Stimulated activated CD8-positive, alpha-beta memory T cell treated with anti-CD3 and anti-CD28 coated beads, Interleukin-4, amount 100 ng/mL, for 48 hours (primary cell): ENCODE data around the gene ZDHHC14.

Experiments
- DNase-seq: peaks from one replicate; pipeline ENCODE4 v3.0.0-alpha.2; 2020

ZDHHC14 gene

DNA sequence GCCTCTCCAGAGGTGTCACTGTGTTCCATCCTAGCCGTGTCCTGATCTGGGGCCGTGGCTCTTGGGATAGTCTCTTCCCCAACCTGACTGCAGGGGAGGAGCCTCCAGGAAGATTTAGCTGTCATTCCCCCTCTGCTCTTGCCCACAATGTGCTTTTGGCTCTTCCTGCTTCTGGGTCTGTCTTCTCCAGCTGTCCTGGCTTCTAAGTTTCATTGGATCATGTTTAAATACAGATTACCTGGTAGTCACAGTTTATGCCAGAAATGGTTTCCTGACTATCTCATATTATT lies 139.1 kb downstream of the ZDHHC14 start:
- DNase-seq = no peak

DNA sequence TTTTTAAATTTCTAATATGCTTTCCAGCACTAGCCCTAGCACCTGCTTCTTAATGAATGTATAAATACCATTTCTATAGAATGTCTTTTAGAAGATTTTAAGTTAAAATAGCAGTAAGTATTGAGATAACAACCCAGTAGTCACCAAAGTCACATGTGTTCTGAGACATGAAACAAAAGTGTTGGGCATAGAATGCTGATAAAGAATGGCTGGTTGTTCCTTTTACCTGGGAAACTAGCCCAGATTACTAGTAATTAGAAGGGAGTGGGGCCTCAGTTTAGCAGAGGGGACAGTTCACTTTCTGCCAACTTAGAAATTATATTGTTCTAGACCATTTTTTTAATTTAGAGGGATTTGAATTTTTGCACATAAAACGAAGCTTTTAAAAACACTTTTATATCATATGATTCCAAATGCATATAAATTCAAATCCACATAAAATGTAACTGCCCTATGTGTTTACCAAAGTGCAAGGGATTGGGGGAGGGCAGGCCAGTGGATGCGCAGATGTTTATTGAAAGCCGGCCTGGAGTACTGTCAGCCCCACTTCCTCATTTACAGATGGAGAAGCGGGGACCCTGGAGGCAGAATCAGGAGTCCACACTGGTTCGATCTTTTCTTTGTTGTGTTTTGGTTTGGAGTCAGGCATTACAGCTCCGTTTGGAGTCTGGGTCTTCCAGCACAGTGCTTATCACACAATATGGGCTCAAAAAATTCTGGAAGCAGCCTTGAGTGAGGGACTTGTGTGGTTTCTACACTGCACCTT lies 139.8 kb downstream of the ZDHHC14 start:
- no peak for DNase-seq

DNA sequence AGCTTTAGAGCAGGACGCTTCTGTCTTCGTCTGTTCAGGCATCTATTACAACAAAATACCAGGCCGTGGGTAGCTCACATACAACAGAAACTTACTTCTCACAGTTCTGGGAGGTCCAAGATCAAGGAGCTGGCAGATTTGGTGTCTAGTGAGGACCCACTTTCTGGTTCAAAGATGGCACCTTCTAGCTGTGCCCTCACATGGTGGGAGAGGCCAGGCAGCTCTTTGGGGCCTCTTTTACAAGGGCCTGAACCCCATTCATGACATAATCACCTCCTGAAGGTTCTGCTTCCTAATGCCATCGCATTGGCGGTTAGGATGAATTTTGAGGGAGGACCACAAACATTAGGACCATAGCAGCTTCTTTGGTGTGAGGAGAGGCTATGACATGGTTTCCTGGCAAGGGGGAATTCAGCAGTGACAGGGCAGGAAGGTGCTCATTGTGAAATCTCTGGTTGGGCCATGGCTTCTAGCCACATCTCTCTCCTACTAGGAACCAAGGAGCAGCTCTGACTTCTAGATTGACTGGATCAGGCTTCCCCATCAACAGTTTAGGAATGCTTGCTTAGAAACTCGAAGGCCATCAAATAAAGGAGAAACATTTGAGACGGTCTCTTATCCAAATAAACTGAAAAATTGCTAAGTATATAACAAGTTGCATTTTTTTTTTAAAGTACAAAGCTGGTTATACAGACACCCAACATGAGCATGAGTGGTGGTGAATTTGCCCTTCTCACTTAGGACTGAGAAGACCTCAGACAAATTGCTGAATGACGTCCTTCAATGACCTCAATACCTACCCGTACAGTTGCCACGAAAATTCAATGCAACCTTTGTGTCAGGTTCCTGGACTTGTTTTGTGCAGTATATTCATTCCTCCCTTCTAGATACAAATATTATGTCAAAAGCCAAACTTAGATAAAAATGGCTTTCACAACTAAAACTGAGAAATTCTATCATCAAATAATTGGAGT lies 140.7 kb downstream of the ZDHHC14 start:
- DNase-seq = no peak

DNA sequence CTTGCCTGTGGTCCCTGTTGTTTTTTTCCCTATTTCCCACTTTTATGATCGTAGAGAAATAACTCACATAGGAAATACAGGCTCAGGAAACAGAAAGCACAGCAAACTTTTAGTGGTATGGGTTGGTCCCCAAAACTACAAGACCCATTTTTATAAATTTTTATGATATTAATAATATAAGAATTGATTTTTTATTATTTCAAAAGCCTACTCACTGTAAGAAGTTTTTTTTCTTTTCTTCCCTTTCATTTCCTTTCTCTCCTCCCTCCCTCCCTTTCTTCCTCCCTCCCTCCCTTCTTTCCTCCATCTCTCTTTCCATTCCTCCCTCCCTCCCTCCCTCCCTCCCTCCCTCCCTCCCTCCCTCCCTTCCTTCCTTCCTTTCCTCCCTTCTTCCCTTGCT lies 141.5 kb downstream of the ZDHHC14 start:
- DNase-seq = no peak

DNA sequence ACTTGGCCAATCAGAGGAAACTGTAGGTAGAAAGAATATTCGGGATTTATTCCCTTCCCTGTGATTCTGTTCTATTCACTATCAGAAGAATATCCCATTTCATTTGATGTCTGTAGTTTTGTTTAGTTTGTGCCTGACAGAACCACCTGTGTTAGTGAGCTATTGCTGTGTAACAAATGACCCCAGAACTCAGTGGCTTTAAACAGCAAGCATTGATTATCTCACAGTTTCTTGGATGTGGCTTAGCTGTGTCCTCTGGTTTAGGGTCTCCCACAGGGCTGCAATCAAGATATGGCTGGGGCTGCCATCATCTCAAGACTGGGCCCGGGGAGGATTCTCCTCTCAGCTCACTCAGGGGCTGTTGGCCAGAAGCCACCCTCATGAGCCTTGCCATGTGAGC lies 143.7 kb downstream of the ZDHHC14 start:
- DNase-seq = no peak

DNA sequence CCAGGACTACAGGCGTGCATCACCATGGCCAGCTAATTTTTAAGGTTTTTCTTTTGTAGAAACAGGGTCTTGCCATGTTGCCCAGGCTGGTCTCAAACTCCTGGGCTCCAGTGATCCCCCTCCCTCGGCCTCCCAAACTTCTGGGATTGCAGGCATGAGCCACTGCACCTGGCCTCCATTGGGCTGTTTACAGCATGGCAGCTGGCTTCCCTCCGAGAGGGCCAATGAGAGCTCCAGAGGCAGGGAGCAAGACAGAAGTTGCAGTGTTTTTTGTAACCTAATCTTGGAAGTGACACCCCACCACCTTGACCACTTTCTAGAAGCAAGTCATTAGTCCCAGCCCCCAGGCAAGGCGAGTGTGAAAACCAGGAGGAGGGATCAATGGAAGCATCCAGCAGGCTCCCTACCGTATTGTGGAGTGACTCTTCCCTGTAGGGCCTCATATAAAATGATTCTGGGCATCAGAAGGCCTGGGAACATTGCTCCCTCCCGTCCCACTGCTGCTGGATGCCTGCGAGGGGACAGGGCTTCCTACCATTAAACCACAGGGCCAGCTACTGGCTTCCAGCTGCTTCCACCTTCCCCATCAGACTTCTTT lies 144.4 kb downstream of the ZDHHC14 start:
- no peak for DNase-seq

DNA sequence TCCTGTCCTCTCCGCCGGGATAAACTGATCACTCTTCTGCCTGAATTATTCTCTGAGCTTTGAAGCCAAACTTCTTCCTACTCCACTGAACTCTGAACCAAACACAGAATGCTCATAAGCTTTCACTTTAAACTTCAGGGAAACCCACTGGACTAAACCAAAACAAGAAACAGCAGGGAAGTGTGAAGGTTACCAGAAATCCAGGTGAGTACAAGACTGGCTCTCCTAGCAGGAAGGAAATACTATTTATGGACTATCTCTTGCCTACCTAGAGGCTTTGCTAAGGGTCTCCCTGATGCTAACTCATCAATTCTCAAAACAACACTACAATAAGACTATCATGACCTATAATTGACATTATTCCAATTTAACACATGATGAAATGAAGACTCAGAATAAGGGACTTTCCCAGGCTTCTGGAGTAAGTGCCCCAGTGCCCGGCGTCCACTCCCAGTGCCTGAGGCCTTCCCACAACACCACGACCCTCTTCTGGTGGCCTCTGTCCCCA lies 145.0 kb downstream of the ZDHHC14 start:
- no peak for DNase-seq

DNA sequence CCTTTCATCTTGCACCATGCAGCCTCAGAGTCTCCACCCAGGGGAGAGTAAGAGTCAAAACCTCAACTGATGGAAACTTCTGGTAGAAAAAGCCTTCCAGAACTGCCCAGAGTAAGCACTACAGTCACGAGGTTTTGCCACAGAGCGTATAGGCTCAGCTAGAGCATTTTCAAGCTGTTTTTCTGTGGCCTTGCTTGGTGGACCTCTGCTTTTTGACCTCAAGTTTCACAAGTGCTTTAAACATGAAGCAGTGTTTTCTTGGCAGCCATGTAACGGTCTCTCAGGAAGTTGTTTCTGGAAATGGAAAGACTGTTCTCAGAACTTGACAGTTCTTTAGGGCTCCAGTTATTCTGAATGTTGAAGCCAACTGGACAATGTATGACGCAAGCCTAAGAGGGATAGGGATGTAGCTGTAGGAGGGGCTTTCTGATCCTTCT lies 146.5 kb downstream of the ZDHHC14 start:
- DNase-seq = no peak

DNA sequence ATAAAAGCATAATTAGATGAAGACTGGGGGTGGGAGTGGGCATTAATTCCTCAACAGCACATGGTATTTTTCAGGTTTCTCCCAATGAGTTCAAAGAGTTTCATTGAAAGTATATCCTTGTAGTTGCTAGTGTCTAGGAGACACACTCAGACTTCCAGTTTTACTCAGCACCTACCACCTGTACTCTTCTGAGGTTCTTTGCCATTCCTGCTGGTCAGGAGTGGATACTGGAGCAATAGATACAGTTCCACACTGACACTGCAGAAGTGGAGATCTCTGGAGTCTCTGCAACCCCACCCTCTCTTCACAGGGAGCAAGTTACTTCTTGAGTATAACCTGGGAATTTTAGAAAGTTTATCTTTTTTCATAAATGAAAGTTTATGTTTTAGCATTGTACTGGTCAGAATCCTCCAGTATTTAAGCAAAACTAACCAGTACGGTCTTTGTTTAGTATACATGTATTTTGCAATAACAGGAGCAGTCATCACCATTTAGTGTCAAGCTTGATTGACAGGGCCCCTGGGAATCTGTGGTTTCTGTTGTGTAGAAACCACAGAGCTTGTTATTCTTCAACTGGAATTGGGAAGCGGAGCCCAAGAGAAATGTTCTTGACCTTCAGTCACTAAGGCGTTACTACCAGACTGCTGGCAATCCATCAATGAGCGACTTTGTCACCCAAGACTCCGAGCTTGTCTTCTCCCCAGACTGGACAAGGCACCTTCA lies 148.1 kb downstream of the ZDHHC14 start:
- no peak for DNase-seq

DNA sequence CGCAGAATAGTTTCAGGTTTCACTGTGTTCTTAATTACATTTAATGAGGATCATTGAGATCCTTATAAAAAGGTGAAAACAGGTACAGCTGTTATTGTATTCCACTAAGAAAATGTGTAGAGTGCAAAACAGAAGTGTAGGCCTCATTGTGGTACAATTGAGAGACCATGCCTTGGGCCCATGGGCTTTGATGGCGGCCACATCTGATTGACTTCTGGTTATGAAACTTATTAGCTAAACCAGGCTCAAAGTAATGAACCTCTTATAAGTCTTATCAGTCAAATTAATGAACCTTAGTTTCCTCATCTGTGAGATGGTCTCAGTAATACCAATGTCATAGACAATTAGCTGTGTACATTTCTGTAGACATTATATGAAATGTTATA lies 148.7 kb downstream of the ZDHHC14 start:
- DNase-seq = no peak

DNA sequence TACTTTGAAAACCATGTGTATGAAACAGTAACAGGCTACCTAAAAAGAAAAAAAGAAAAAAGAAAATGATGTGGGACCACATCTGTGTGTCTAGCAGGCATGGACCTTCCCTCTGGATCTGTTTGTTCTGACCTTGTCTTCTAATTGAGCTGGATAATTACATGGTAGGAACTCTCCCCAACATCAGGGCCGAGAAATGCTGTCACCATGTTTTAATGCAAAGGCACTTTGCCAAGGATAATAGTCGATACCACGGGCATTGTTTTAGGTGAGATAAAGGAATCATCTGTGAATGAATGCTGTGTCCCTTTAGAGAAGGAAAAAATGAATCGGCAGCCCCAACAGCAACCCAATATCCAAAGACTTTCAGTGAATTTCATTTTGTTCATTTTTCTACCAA lies 149.1 kb downstream of the ZDHHC14 start:
- DNase-seq = no peak

DNA sequence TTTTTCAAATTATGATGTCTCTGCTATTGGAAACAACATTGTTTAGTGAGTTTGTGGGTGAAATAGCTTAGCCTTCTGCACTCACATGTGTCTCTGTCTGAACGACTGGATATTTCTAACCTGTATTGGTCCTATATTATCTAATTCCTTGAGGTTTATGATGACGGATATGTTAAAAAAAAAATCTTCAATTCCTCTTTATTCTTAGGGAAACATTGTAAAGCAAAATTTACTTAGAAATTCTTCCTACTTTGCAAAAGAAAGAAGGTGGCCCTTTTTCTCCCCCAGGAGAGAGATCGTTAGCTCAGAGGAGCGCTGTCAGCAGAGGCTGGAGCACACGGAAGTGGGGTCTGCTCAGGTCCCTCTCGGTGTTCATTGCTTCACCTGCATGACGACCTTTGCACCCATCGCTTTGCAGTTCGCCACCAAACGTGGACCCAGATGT lies 149.8 kb downstream of the ZDHHC14 start:
- no peak for DNase-seq

DNA sequence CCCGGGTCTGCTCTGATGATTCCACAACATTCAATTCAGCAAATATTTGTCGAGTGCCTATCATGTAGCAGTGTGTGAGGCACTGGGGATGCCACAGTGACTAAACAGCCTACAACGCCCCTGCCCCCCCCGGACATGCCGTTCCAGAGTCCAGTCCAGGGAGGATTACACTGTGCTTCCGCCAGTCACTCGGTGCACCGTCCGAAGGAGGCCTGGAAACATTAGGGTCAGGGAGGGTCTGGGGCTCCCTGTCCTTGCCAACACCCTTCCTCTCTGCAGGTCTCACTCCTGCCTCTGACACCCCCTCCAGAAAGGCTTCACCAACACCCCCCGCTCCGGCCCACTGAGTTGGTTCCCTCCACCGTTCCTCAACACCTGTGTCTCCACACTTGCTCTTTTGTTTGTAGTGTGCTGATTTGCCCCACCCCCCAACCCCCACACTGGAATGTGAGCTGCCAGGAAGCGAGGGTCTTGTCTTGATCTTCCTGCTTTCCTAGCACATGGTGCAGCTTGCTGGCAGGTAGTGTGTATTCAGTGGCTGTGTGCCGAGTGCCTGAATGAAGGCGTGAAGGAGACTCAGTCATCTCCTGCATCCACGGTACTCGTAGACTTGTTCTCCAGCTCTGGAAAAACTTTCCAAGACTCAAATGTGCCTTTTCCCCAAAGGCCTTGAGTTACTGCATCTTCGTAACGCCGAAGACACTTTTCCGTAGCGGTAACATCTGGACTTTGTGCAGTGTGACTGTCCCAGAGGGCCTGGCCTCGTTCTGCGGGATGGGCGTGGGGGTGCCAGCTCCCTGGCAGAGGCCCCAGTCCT lies 150.4 kb downstream of the ZDHHC14 start:
- no peak for DNase-seq

DNA sequence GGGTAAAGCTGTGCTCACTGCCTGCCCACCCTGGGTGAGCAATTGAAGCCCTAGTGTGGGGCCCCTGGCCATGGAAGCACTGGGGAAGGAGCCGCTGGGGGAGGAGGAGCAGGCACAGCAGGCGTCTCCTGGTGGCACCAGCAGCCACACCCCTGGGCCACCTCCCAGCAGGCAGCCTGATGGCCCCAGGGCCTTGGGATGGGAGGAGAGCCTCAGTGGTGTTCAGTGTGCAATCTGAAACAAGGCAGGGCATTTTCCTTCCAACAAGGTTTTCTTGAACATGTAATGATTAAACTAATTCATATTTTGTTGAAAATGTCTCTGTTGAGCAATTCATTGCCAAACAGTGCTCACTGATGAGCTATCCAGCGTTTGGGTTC lies 151.0 kb downstream of the ZDHHC14 start:
- no peak for DNase-seq

DNA sequence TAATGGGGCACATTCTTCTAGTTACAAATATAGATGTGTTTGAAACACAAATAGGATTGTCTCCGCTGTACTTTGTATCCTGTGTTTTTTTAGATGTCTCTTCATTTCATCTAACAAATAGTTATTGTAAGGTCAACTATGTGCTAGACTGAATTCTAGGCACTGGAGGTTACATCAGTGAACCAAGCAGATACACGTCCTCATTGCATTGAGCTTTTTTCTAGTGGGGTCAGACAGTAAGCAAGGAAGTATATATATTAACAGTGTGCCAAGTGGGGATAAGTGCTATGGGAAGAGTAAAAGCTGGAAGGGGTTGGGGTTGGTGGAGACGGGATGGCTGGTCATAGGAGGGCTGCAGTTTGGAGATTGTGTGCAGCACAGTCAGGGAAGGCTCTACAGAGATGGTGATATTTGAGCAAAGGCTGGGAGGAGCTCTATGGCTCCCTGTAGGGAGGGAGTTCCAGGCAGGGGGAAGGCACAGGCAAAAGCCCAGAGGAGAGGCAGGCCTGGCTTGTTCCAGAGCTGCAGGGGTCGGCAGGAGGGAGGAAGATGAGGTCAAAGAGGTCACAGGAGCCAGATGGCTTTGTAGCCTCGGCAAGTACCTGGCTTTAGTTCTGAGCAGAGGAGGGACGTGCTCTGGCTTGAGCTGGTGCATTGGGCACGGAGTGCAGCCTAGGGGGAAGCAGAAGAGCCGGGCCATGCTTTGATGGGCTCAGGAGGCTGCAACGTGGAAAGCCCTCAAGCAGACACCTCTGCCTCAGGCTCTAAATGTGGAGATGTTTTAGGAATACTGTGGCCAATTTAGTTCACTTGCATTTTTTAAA lies 152.3 kb downstream of the ZDHHC14 start:
- DNase-seq = no peak

DNA sequence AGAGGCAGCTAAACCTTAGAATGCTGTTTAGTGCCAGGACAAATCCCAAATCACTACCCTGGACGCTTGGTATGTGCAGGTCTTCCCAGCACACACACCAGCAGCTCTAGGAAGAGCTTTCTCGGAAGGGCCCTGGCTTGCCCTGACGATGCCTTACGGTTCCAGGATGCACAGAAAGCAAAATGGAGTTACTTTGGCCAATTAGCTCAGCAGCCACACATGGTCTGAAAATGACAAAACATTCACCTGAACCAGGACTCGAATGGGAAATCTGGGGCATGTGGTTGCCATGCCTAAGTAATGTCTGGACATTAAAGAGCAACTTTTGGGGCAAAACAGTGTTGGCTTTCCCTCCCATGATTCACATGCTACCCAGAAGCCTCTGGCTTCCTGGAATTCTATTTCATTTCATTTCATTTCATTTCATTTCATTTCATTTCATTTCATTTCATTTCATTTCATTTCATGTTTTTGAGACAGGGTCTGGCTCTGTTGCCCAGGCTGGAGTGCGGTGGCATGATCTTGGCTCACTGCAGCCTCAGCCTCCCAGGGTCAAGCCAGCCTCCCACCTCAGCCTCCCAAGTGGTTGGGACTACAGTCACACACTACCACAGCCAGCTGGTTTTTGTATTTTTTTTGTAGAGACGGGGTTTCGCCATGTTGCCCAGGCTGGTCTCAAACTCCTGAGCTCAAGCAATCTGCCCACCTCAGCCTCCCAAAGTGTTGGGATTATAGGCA lies 153.3 kb downstream of the ZDHHC14 start:
- no peak for DNase-seq

DNA sequence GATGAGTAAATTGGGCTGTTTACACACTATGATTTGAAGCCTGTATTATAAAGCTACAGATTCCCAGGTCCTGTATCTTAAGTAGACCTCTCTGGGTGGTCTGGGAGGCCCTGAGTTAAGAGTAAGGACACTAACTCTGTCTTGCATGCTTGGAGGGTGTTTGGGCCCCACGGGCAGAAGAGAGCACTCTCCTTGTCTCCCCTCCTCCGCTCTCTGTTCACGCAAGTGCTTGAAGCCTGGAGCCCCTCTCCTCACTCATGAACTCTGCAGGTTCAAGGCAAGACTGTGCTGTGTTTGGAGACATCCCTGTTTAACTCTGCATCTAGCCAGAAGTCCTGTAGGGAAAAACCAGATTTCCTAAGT lies 154.0 kb downstream of the ZDHHC14 start:
- no peak for DNase-seq

DNA sequence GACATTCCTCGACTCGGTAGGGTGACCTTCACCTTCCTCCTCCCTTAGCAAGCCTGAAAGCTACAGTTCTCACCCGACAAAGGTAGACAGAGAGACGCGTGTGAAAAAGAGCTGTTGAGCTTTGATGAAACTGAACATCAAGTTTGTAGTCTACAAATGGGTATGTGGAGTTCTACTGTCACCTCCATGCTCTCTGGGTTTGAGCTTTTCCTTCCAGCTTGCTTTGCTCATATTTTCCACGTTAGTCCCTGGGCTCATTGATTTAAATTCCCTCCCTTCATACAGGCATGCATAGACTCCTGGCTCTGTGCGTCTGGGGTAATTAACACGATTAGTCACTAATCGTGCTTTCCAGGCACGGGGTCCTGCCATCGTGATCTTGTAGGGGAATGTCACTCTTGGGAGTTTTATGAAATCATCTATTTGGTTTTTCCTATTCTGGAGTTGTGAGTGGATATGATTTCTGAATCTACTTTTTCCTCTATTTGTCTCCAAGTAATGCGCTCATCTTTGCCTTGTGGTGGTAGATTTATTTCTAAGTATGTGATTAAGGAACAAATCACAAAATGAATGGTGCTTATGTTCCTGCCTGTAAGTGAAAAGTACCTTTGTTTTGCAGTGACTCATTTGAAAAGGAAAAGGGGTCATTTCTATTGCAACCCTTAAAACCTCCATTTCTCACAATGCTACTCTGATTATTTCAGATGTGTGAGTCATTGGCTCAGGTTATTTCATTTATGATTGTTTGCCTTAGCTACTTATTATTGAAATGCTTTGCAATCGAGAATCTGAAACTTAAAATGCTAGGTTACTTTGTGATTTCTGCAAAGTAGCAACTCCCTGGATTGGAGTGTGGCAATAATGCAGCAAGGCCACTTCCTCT lies 154.6 kb downstream of the ZDHHC14 start:
- DNase-seq = no peak

DNA sequence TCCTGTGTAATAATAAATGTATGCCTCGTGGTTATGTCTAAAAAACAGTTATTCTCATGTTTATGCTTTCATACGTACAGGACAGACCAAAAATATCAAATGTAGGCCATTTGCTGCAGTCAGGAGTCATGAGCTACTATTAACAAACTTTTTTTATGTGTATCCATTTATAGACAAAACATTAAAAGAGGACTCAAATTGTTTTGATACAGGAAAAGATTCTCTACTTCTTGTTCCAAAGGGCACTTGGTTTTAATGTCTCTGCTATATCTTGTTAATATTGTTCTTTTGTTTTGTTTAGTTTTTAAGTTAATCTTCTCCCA lies 155.2 kb downstream of the ZDHHC14 start:
- no peak for DNase-seq

DNA sequence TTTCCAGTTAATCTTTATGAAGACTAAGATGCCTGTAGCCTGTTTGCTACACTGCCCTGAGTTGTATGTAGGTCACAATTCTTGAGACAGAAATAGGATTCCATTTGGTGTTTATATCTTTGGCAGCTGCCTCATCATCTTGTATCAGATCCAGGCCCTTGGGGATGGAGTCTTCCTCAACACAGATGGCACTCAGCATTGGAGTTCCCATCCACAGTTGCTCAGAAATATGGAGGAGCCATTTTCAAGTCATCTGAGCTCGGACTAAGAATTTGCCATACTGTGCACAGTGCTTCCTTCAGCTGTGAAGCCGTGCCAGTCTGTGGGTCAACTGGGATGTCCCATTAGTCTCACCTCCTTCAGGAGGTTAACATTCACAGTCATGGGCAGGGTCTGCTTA lies 156.6 kb downstream of the ZDHHC14 start:
- DNase-seq = no peak
